ENCODE results near the gene DEPP1.
"Not testable (repeated sequence)": the region's sequence is repeated elsewhere in the genome, so short reads cannot be mapped to it uniquely, and the experiment has no call there.

Gene DEPP1

GRCh38 chr10:44978570-44979280 is at the start of gene DEPP1:
DEPP1 (minus strand) TSS chr10:44978809; CDS start chr10:44978030, 779 bp downstream.
- DNase-seq: peak; percentile 62

- no peak for DNase-seq
Observed at GRCh38 chr10:45023426-45023825, 44.8 kb upstream of the DEPP1 start.

- DNase-seq: no peak
Observed at GRCh38 chr10:45015590-45015989, 37.0 kb upstream of the DEPP1 start.

- DNase-seq: not testable (repeated sequence)
Observed at GRCh38 chr10:45014557-45014956, 35.9 kb upstream of the DEPP1 start.

GRCh38 chr10:45008524-45009161 is 30.0 kb upstream of the DEPP1 start:
- DNase-seq: peak; percentile 79

GRCh38 chr10:45006276-45007030 is 27.8 kb upstream of the DEPP1 start:
- DNase-seq: no peak

- DNase-seq: no peak
Observed at GRCh38 chr10:45005284-45005683, 26.7 kb upstream of the DEPP1 start.

- DNase-seq: no peak
Observed at GRCh38 chr10:45004661-45005060, 26.1 kb upstream of the DEPP1 start.

- DNase-seq: no peak
Observed at GRCh38 chr10:45003432-45004000, 24.9 kb upstream of the DEPP1 start.

GRCh38 chr10:45001381-45002148 is 23.0 kb upstream of the DEPP1 start:
- DNase-seq: peak; percentile 44

GRCh38 chr10:45000752-45001380 is 22.3 kb upstream of the DEPP1 start, which contains the start of gene ZNF22:
ZNF22 (plus strand) TSS chr10:45000923; CDS start chr10:45003369, 2,446 bp downstream.
- peak; percentile 44 for DNase-seq

- no peak for DNase-seq
Observed at GRCh38 chr10:45000138-45000751, 21.6 kb upstream of the DEPP1 start.

- DNase-seq: no peak
Observed at GRCh38 chr10:44998146-44998631, 19.6 kb upstream of the DEPP1 start.

GRCh38 chr10:44997105-44997748 is 18.6 kb upstream of the DEPP1 start:
- DNase-seq: no peak

- DNase-seq: no peak
Observed at GRCh38 chr10:44995914-44996669, 17.5 kb upstream of the DEPP1 start.

GRCh38 chr10:44995581-44995913 is 16.9 kb upstream of the DEPP1 start:
- DNase-seq: no peak

- DNase-seq: no peak
Observed at GRCh38 chr10:44994752-44995530, 16.3 kb upstream of the DEPP1 start.

GRCh38 chr10:44993922-44994751 is 15.5 kb upstream of the DEPP1 start:
- no peak for DNase-seq
